ENCODE data around the gene ZC3H11A.

DNA sequence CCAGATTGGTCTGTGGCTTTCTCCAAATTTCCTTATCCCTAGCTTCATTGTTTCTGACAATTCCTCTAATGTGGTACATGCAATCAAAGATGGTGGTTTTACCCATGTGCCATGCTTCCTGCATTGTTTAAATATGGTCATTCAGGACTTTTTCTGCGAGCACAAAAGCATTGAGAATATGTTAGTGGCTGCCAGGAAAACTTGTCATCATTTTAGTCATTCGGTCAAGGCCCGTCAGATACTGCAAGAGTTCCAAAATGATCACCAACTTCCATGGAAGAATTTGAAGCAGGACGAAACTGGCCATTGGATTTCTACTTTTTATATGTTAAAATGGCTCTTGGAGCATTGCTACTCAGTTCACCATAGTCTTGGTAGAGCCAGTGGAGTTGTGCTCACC is 3.7 kb downstream of the ZC3H11A start:
- TF ChIP-seq CTCF (IDR thresholded peaks at IDR 0.05): no peak
- no peak for TF ChIP-seq POLR2A (IDR thresholded peaks at IDR 0.05)
